Measurements from ENCODE around the gene RAB18. TPM values are rescaled to one million over a fixed set of nuclear protein-coding genes. Genes with fewer than 3 reads are reported as not detected.
A peak's percentile ranks its signal among the peaks of the same experiment; 100 is the strongest.

The RAB18 gene
- total RNA-seq, 1 donor from 2014 or later = 48.3 TPM

DNA sequence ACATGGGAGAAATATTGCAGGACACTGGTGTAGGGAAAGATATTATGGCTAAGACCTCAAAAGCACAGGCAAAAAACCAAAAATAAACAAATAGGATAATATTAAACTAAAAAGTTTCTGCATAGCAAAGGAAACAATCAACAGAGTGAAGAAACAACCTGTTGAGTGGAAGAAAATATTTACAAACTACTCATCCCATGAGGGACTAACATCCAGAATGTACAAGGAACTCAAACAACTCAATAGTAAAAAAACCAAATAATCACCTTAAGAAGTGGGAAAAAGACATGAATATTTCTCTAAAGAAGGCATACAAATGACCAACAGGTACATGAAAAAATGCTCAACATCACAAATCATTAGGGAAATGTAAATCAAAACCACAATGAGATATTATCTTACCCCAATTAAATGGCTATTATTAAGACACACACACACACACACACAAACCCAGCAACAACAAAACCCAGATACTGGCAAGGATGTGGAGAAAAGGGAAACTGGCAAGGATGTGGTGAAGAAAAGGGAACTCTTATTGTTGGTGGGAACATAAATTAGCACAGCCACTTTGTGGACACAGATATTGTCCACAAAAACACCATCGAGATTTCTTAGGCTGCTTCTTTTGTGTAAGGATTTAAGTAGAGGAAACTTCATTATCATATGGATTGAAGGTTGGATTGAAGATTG lies 9.8 kb upstream of the RAB18 start:
- ATAC-seq (ENCODE audit: low read depth) = no peak
- POLR2A ChIA-PET = no interaction called here
- Mint-ChIP-seq H3K36me3 (ENCODE audit: low read depth) (peaks cover 7% of the 10 kb centered on the region), H3K4me3 (no peak overlapping the region), H3K4me1 (no peaks in the 10 kb centered on the region), H3K9me3 (peaks cover 14% of the 10 kb centered on the region), H3K27ac (no peak overlapping the region), H3K27me3 (peaks cover 35% of the 10 kb centered on the region)
- intact Hi-C loops (cut with micrococcal nuclease) = no loop called here
- TF ChIP-seq CTCF (IDR thresholded peaks at IDR 0.05) = no peak
- DNase-seq = no peak
- CTCF ChIA-PET = no interaction called here

GRCh38 chr10:27496137-27496536 lies 8.0 kb upstream of the RAB18 start:
- no peak for TF ChIP-seq CTCF (IDR thresholded peaks at IDR 0.05)
- peaks cover 29% of the 10 kb centered on the region for H3K27me3 Mint-ChIP-seq

GRCh38 chr10:27500096-27500495 lies 4.0 kb upstream of the RAB18 start:
- Mint-ChIP-seq H3K9me3 (no peaks in the 10 kb centered on the region), H3K36me3 (ENCODE audit: low read depth) (peaks cover 5% of the 10 kb centered on the region), H3K27ac (no peak overlapping the region), H3K4me3 (no peak overlapping the region), H3K27me3 (peaks cover 17% of the 10 kb centered on the region), H3K4me1 (peaks cover 14% of the 10 kb centered on the region)
- DNase-seq (no peak), ATAC-seq (ENCODE audit: low read depth) (no peak)
- intact Hi-C loops (cut with micrococcal nuclease) = loop anchor here (5.0 kb wide), 1 partner anchor 398 kb away; the partner anchor contains the start of gene ANKRD26
- no peak for TF ChIP-seq CTCF (IDR thresholded peaks at IDR 0.05)
- ChIA-PET POLR2A (no interaction called here), CTCF (no interaction called here)

More at GRCh38 chr10:27496137-27496536, 8.0 kb upstream of the RAB18 start:
- DNase-seq (no peak), ATAC-seq (ENCODE audit: low read depth) (no peak)
- Mint-ChIP-seq H3K4me3 (no peak overlapping the region), H3K4me1 (no peaks in the 10 kb centered on the region), H3K36me3 (ENCODE audit: low read depth) (peaks cover 4% of the 10 kb centered on the region), H3K9me3 (peaks cover 11% of the 10 kb centered on the region), H3K27ac (no peak overlapping the region)
- ChIA-PET POLR2A (no interaction called here), CTCF (no interaction called here)
- intact Hi-C loops (cut with micrococcal nuclease) = no loop called here

GRCh38 chr10:27500886-27501285 lies 3.2 kb upstream of the RAB18 start:
- Mint-ChIP-seq H3K27me3 (peaks cover 16% of the 10 kb centered on the region), H3K4me1 (peaks cover 20% of the 10 kb centered on the region), H3K36me3 (ENCODE audit: low read depth) (peaks cover 5% of the 10 kb centered on the region), H3K27ac (no peak overlapping the region), H3K4me3 (no peak overlapping the region), H3K9me3 (no peaks in the 10 kb centered on the region)
- TF ChIP-seq CTCF (IDR thresholded peaks at IDR 0.05) = no peak
- intact Hi-C loops (cut with micrococcal nuclease) = loop anchor here (5.0 kb wide), 1 partner anchor 399 kb away; the partner anchor contains the start of gene ANKRD26
- POLR2A ChIA-PET = no interaction called here
- no peak for DNase-seq
- ATAC-seq (ENCODE audit: low read depth) = no peak
- CTCF ChIA-PET = no interaction called here

DNA sequence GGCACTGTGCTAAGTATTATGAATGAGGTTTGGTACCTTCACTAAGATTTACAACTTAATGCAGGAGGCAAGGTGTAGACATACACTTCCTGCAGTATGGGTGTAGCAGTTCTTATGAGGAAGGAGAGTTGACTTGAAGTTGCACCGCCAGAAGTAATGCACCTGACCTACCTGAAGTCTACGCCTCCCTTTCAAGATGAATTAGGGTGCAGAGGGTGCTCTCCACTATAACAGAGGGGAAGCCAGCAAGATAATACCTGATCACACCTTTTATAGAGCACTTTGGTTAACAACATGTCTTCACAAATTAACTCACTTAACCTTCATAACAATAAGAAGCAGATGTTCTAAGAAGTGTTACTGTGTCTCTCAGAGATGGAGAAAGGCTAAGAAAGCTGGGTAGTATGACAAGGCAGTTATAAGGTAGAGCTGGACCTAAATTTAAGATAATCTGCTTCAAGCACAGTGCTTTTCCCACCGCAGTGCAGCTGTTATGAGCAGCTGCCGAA lies 552 bp upstream of the RAB18 start:
- POLR2A ChIA-PET = interaction anchor here (1.0 to 1.7 kb wide), 8 partner anchors 251 to 1061 kb away, joined by 3 to 17 read pairs (median 6); partner anchors contain the start of genes ACBD5, MASTL, MPP7 and WAC
- DNase-seq (no peak), ATAC-seq (ENCODE audit: low read depth) (no peak)
- peak overlapping the region; percentile 100 for H3K4me3 Mint-ChIP-seq
- peak overlapping the region; percentile 99 for H3K27ac Mint-ChIP-seq
- intact Hi-C loops (cut with micrococcal nuclease) = loop anchor here (1.0 to 5.0 kb wide), 10 partner anchors 143 to 1175 kb away; partner anchors contain the start of genes ABI1, ANKRD26 and MASTL
- peaks cover 17% of the 10 kb centered on the region for H3K36me3 Mint-ChIP-seq (ENCODE audit: low read depth)
- CTCF ChIA-PET = interaction anchor here (0.6 to 1.2 kb wide), 2 partner anchors 13 to 1028 kb away, joined by 3 read pairs; no protein-coding TSS in a partner anchor
- TF ChIP-seq CTCF (IDR thresholded peaks at IDR 0.05) = no peak
- peaks cover 6% of the 10 kb centered on the region for H3K27me3 Mint-ChIP-seq
- H3K4me1 Mint-ChIP-seq = peaks cover 36% of the 10 kb centered on the region
- no peaks in the 10 kb centered on the region for H3K9me3 Mint-ChIP-seq
